Duodenal mucosa (tissue), 2 donors: ENCODE measurements around the gene WBP2.
A peak's percentile ranks its signal among the peaks of the same experiment; 100 is the strongest.

Experiments used
- H3K27ac ChIP-seq: one replicate; pipeline ENCODE4 v1.7.0; 2013; ENCODE audit warnings: low read depth, low read length
- H3K27me3 ChIP-seq, 2 donors: one replicate each; pipeline ENCODE4 v1.7.0; 2013; ENCODE audit warnings: low read length in 2 of 2, control low read depth in 1 of 2; ENCODE audit not compliant: insufficient read depth in 2 of 2, control insufficient read depth in 1 of 2
- H3K36me3 ChIP-seq, 2 donors: one replicate each; pipeline ENCODE4 v1.7.0; 2013; ENCODE audit warnings: low read length in 2 of 2, control low read depth in 1 of 2; ENCODE audit not compliant: insufficient read depth in 2 of 2, control insufficient read depth in 1 of 2
- H3K4me1 ChIP-seq, 2 donors: one replicate each; pipeline ENCODE4 v1.7.0; 2013; ENCODE audit warnings: low read length in 2 of 2, control low read depth in 1 of 2; ENCODE audit not compliant: insufficient read depth in 2 of 2, control insufficient read depth in 1 of 2
- H3K4me3 ChIP-seq, 2 donors: one replicate each; pipeline ENCODE4 v1.7.0; 2013; ENCODE audit warnings: low read length in 2 of 2, low read depth in 1 of 2
- H3K9ac ChIP-seq, 2 donors: one replicate each; pipeline ENCODE4 v1.7.0; 2013; ENCODE audit warnings: low read length in 2 of 2, low read depth in 1 of 2
- H3K9me3 ChIP-seq, 2 donors: one replicate each; pipeline ENCODE4 v1.7.0; 2013; ENCODE audit warnings: low read length in 2 of 2, control low read depth in 1 of 2; ENCODE audit not compliant: control insufficient read depth in 1 of 2

Gene WBP2

GRCh38 chr17:75828076-75828400 is 27.1 kb downstream of the WBP2 start:
- peak overlapping the region in 1 of 2 donors; percentile 69 for H3K9ac ChIP-seq
- H3K4me1 ChIP-seq: peaks cover 6 to 24% of the 10 kb centered on the region in 2 donors
- H3K27ac ChIP-seq: peak overlapping the region; percentile 22
- H3K4me3 ChIP-seq: peak overlapping the region in 1 of 2 donors; percentile 60
- H3K9me3 ChIP-seq: no peaks in the 10 kb centered on the region
- peaks cover 9 to 27% of the 10 kb centered on the region in 2 donors for H3K36me3 ChIP-seq
- no peaks in the 10 kb centered on the region for H3K27me3 ChIP-seq

GRCh38 chr17:75827308-75828075 is 27.6 kb downstream of the WBP2 start:
- H3K27ac ChIP-seq: peak overlapping the region; percentile 32
- no peaks in the 10 kb centered on the region for H3K9me3 ChIP-seq
- H3K27me3 ChIP-seq: no peaks in the 10 kb centered on the region
- peak overlapping the region in 1 of 2 donors; percentile 69 for H3K9ac ChIP-seq
- peak overlapping the region in 1 of 2 donors; percentile 60 for H3K4me3 ChIP-seq
- peaks cover 9 to 27% of the 10 kb centered on the region in 2 donors for H3K36me3 ChIP-seq
- H3K4me1 ChIP-seq: peaks cover 11 to 24% of the 10 kb centered on the region in 2 donors

GRCh38 chr17:75826561-75827307 is 28.4 kb downstream of the WBP2 start:
- H3K27me3 ChIP-seq: no peaks in the 10 kb centered on the region
- peaks cover 18 to 31% of the 10 kb centered on the region in 2 donors for H3K4me1 ChIP-seq
- peaks cover 9 to 27% of the 10 kb centered on the region in 2 donors for H3K36me3 ChIP-seq
- H3K27ac ChIP-seq: no peak overlapping the region
- no peaks in the 10 kb centered on the region for H3K9me3 ChIP-seq
- no peak overlapping the region for H3K4me3 ChIP-seq
- peak overlapping the region in 1 of 2 donors; percentile 18 for H3K9ac ChIP-seq

- no peak overlapping the region for H3K27ac ChIP-seq
- H3K9ac ChIP-seq: no peak overlapping the region
- H3K27me3 ChIP-seq: no peaks in the 10 kb centered on the region
- peaks cover 9 to 36% of the 10 kb centered on the region in 2 donors for H3K36me3 ChIP-seq
- H3K4me1 ChIP-seq: peaks cover 15 to 29% of the 10 kb centered on the region in 2 donors
- H3K9me3 ChIP-seq: no peaks in the 10 kb centered on the region
- no peak overlapping the region for H3K4me3 ChIP-seq
These were observed 29.3 kb downstream of the WBP2 start for GRCh38 chr17:75825748-75826370.

GRCh38 chr17:75825149-75825552 is 30.0 kb downstream of the WBP2 start:
- Histone ChIP-seq H3K27ac (no peak overlapping the region), H3K4me3 (no peak overlapping the region), H3K27me3 (no peaks in the 10 kb centered on the region), H3K4me1 (peaks cover 12 to 25% of the 10 kb centered on the region in 2 donors), H3K9me3 (no peaks in the 10 kb centered on the region), H3K36me3 (peaks cover 16 to 39% of the 10 kb centered on the region in 2 donors), H3K9ac (no peak overlapping the region)

GRCh38 chr17:75824666-75825065 is 30.5 kb downstream of the WBP2 start:
- peaks cover 12 to 25% of the 10 kb centered on the region in 2 donors for H3K4me1 ChIP-seq
- no peaks in the 10 kb centered on the region for H3K27me3 ChIP-seq
- H3K36me3 ChIP-seq: peaks cover 20 to 44% of the 10 kb centered on the region in 2 donors
- H3K9ac ChIP-seq: no peak overlapping the region
- H3K4me3 ChIP-seq: no peak overlapping the region
- no peaks in the 10 kb centered on the region for H3K9me3 ChIP-seq
- H3K27ac ChIP-seq: no peak overlapping the region

- Histone ChIP-seq H3K36me3 (peaks cover 26 to 50% of the 10 kb centered on the region in 2 donors), H3K4me3 (no peak overlapping the region), H3K9me3 (no peaks in the 10 kb centered on the region), H3K27ac (no peak overlapping the region), H3K27me3 (no peaks in the 10 kb centered on the region), H3K9ac (no peak overlapping the region), H3K4me1 (peaks cover 12 to 25% of the 10 kb centered on the region in 2 donors)
These were observed 31.0 kb downstream of the WBP2 start for GRCh38 chr17:75824050-75824552.

GRCh38 chr17:75823257-75824041 is 31.7 kb downstream of the WBP2 start:
- H3K27ac ChIP-seq: no peak overlapping the region
- peaks cover 29 to 53% of the 10 kb centered on the region in 2 donors for H3K36me3 ChIP-seq

GRCh38 chr17:75822800-75823166 is 32.4 kb downstream of the WBP2 start:
- Histone ChIP-seq H3K9ac (no peak overlapping the region), H3K4me3 (no peak overlapping the region), H3K9me3 (no peaks in the 10 kb centered on the region), H3K27ac (no peak overlapping the region), H3K4me1 (peaks cover 12 to 21% of the 10 kb centered on the region in 2 donors), H3K27me3 (no peaks in the 10 kb centered on the region), H3K36me3 (peaks cover 29 to 60% of the 10 kb centered on the region in 2 donors)

More at GRCh38 chr17:75823257-75824041, 31.7 kb downstream of the WBP2 start:
- Histone ChIP-seq H3K27me3 (no peaks in the 10 kb centered on the region), H3K9ac (no peak overlapping the region), H3K4me3 (no peak overlapping the region), H3K4me1 (peaks cover 12 to 25% of the 10 kb centered on the region in 2 donors), H3K9me3 (no peaks in the 10 kb centered on the region)
